SU-DHL-6 (cell line): ENCODE results near the gene MIEF1.

Source experiments
- CTCF ChIP-seq: fragments of 200-600 bp; sonication (generic); IDR thresholded peaks from one replicate; pipeline ENCODE4 v1.5.1; 2017; ENCODE audit warnings: antibody characterized with exemption, mild to moderate bottlenecking, low read length, moderate library complexity; ENCODE audit not compliant: insufficient read depth, poor library complexity, severe bottlenecking
- EZH2phosphoT487 ChIP-seq: fragments of 200-600 bp; sonication (generic), shearing (Covaris generic); conservative IDR thresholded peaks from 2 replicates; pipeline ENCODE4 v1.6.1; 2018; ENCODE audit warnings: mild to moderate bottlenecking, antibody characterized with exemption, low read length, moderate library complexity, mixed read lengths

GRCh38 chr22:39513791-39514190, 11.7 kb downstream of the MIEF1 start:
- TF ChIP-seq CTCF = no peak
- no peak for TF ChIP-seq EZH2phosphoT487
